Activated CD4-positive, alpha-beta T cell treated with anti-CD3 and anti-CD28 coated beads, Interleukin-2, amount 50 U/mL, for 48 hours (primary cell): ENCODE results near the gene TNFSF13B.

Source experiments
- DNase-seq, 2 experiments: peaks; one replicate each; pipeline ENCODE4 v3.0.0-alpha.2; 2020

Gene TNFSF13B

DNA sequence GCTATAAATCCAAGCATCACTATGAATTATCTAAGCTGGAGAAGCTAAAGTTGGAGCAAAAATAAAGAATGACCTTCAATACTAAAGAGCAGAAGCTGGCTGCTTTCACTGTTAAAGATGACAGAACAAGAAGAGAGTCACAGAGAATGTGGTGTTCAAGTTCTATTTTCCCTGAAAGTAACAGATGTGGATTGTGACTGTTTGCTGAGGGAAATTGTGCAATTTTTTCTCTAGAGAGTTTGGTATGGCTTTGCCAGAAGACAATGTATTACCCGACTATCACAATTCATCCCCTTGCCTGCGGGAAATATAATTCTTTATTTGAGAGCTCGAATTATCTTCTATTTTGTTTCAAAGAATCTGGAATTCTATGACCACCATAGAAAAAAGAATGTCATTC is 83.1 kb downstream of the TNFSF13B start:
- no peak for DNase-seq

- no peak for DNase-seq
Observed at GRCh38 chr13:108357228-108357627, 87.7 kb downstream of the TNFSF13B start.
